Ishikawa (cell line): ENCODE data around the gene CSNK1G1.

ENCODE experiments used
- EGR1 ChIP-seq: IDR thresholded peaks from 2 replicates; pipeline ENCODE4 v1.6.1; 2012
- EP300 ChIP-seq: IDR thresholded peaks from 2 replicates; pipeline ENCODE4 v1.6.1; 2012; ENCODE audit warnings: borderline replicate concordance
- FOXM1 ChIP-seq: IDR thresholded peaks from 2 replicates; pipeline ENCODE4 v1.6.1; 2012; ENCODE audit warnings: low read depth, borderline replicate concordance
- MAX ChIP-seq: IDR thresholded peaks from 2 replicates; pipeline ENCODE4 v1.6.1; 2012
- NFIC ChIP-seq: IDR thresholded peaks from 2 replicates; pipeline ENCODE4 v1.6.1; 2012
- RAD21 ChIP-seq: IDR thresholded peaks from 2 replicates; pipeline ENCODE4 v1.6.1; 2012; ENCODE audit warnings: low read depth
- REST ChIP-seq: IDR thresholded peaks from 2 replicates; pipeline ENCODE4 v1.6.1; 2012; ENCODE audit warnings: low read depth, mild to moderate bottlenecking
- TAF1 ChIP-seq: IDR thresholded peaks from 2 replicates; pipeline ENCODE4 v1.6.1; 2012; ENCODE audit warnings: low read depth, mild to moderate bottlenecking
- TEAD4 ChIP-seq: IDR thresholded peaks from 2 replicates; pipeline ENCODE4 v1.6.1; 2012
- USF1 ChIP-seq: IDR thresholded peaks from 2 replicates; pipeline ENCODE4 v1.6.1; 2012
- YY1 ChIP-seq: IDR thresholded peaks from 2 replicates; pipeline ENCODE4 v1.6.1; 2012; ENCODE audit warnings: low read depth

GRCh38 chr15:64222573-64223366 is 133.2 kb downstream of the CSNK1G1 start:
- TF ChIP-seq REST: no peak
- TF ChIP-seq FOXM1: no peak
- no peak for TF ChIP-seq USF1
- TF ChIP-seq EP300: no peak
- no peak for TF ChIP-seq MAX
- TF ChIP-seq YY1: no peak
- TF ChIP-seq TAF1: no peak
- no peak for TF ChIP-seq TEAD4
- TF ChIP-seq RAD21: no peak
- TF ChIP-seq EGR1: no peak
- TF ChIP-seq NFIC: no peak
